AG09319 (cell line): Measurements from ENCODE around the gene SPTBN2.

Experiments
- DNase-seq: peaks from one replicate; pipeline ENCODE4 v3.0.0-alpha.2; 2010; ENCODE audit warnings: low read depth; ENCODE audit errors: extremely low read depth
- TF ChIP-seq, protein P1 (sequence below): IDR thresholded peaks from 2 replicates; pipeline ENCODE4 v1.5.1; 2011; ENCODE audit warnings: low read depth, mild to moderate bottlenecking, inconsistent platforms, low read length, moderate library complexity

Gene SPTBN2

DNA sequence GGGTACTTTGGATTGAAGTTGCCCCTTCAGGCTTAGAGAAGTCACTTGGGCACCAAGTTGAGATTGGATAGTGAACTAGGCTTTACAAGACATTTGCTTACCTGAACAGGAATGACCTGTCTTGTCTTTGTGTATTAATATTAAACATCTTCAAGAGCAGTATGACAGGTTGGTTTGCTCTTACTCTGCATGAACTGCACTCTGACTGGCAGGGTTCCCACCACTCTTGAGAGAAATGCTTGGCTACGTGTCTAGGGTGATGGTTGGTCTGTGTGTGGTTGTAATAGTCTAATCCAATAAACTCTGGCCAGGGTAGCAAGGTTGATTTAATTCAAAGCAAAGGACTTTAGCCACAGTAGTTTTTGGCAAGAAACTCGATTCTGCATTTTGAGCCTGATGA, 20.1 kb upstream of the SPTBN2 start:
- no peak for DNase-seq
- TF ChIP-seq, protein P1, sequence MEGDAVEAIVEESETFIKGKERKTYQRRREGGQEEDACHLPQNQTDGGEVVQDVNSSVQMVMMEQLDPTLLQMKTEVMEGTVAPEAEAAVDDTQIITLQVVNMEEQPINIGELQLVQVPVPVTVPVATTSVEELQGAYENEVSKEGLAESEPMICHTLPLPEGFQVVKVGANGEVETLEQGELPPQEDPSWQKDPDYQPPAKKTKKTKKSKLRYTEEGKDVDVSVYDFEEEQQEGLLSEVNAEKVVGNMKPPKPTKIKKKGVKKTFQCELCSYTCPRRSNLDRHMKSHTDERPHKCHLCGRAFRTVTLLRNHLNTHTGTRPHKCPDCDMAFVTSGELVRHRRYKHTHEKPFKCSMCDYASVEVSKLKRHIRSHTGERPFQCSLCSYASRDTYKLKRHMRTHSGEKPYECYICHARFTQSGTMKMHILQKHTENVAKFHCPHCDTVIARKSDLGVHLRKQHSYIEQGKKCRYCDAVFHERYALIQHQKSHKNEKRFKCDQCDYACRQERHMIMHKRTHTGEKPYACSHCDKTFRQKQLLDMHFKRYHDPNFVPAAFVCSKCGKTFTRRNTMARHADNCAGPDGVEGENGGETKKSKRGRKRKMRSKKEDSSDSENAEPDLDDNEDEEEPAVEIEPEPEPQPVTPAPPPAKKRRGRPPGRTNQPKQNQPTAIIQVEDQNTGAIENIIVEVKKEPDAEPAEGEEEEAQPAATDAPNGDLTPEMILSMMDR = no peak

DNA sequence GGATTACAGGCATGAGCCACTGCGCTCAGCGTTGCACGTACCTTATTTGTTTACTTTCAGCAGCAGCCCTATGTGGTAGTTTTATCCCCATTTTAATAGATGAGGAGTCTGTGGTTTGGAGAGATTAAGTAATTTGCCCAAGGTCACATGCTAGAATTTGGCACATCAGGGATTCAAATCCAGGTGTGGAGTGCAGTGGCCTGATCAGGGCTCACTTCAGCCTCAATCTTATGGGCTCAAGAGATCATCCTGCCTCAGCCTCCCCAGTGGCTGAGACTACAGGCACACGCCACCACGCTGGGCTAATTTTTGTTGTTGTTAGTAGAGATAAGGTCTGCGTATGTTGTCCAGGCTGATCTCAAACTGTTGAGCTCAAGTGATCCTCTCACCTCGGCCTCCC, 18.5 kb upstream of the SPTBN2 start:
- TF ChIP-seq, protein P1 = no peak
- DNase-seq = no peak

DNA sequence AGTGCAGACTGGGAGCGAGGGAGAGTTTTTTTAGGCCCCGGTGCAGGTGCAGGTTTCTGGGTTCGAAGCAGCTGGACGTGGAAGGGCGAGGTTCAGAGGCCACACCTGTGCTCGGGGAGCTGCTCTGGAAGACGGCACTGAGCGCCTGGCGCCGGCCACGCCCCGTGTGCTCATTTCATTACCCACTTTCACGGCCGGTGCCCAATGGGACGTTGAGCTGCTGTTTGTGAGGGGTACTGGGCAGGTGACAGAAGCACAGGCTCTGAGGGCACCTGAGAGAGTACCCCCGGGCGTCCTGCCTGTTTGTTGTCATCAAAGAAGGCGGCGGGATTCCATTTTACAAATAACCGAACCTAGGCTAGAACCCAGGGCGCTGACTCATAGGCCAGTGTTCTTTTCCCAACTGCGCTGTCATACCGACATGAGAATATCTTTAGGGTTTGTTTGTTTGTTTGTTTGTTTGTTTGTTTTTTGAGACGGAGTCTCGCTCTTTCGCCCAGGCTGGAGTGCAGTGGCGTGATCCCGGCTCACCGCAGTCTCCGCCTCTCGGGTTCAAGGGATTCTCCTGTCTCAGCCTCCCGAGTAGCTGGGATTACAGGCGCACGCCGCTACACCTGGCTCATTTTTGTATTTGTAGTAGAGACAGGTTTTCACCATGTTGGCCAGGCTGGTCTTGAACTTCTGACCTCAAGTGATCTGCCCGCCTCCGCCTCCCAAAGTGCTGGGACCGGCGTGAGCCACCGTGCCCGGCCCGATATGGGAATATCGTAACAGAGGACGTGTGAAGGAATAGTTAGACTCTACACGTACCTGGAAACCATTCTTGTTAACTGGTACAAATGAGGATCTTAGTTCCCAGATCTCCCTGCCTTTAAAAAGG, 16.6 kb upstream of the SPTBN2 start:
- TF ChIP-seq, protein P1 = no peak
- DNase-seq = no peak

DNA sequence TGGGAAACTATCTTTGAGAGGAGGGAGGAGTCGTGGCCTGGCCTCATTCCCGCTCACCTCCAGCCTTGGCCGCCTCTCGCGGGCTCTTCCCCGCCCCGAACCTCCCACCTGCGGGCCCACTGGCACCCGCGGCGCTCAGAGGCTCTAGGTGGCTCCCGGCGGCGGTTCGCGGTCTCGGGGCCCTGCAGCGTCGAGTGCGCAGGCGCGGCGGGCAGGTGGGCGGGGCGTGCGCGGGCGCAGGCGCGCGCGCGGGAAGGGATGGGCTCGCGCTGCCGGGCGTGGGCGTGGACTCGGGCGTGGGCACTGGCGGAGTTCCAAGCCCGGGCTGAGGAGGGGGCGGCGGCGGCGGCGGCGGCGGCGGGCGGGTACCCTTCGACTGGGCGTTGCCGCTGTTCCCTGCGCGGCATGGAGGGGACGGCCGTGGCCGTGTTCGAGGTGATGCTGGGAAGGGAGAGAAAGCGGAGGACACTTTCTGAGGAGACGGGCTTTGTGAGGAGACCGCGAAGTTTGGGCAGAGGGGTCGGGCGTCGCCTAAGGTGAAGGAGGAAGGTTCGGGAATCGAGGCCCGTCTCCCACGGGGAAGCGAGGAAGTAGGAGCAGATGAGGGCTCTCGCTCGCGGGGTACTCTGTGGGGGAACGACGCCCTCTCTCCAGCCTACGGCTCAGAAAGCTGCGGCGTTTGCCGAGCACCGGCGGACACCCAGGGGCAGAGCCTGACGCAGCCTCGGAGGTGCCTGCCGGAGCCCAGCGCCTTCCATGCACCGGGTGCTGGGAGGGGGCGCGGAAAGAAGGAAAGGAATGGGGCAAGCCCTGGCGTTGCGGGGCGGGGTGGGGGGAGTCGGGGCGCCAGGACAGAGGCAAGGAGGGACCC, 15.7 kb upstream of the SPTBN2 start:
- TF ChIP-seq, protein P1 = no peak; the same call in 1 of the 2 replicates
- DNase-seq = no peak

DNA sequence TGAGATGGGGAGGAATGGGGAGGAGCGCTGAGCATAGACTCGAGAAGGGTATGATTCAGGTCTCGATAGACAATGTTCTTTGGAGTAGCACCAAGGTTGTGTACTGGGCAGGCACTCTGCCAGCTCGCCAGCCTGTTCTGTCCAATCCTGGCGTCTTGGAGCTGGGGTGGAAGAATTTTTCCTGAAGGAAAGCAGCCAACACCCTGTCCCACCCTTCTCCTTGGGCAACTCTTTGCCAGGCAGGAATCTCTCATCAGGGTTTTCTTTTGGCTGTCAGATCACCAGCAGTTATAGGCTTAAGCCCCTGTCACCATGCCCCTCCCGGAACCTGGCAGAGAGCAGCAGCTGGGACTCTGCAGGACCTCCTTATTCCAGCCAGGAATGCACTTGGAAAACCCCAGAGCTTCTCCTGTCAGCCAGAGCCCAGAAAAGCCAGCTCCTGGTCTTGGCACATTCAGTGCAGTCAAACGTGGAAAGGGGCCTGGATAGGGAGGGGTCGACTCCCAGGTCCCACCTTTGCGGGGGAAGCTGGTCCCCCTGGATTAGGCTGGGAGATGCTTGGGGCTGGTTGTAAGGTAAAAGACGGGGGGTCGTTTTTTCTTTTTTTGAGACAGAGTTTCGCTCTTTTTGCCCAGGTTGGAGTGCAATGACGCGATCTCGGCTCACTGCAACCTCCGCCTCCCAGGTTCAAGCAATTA, 14.4 kb upstream of the SPTBN2 start:
- TF ChIP-seq, protein P1 = no peak
- DNase-seq = no peak

DNA sequence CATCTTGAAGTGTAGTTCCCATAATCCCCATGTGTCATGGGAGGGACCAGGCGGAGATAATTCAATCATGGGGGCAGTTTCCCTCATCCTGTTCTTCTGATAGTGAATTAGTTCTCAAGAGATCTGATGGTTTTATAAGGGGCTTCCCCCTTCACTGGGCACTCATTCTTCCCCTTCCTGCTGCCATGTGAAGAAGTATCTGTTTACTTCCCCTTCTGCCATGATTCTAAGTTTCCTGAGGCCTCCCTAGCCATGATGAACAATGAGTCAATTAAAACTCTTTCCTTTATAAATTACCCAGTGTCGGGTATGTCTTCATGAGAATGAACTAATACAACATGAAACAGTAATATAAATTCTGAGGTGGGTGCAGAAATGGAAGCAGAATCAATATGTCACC, 12.1 kb upstream of the SPTBN2 start:
- no peak for DNase-seq
- TF ChIP-seq, protein P1 = no peak
